HG02885 (cell line): ENCODE data around the gene ACSL6.

Experiments
- ATAC-seq: cut with Tn5 transposase; IDR thresholded peaks from one replicate; pipeline ENCODE4 v1.9.1; 2021; ENCODE audit warnings: mild to moderate bottlenecking; ENCODE audit not compliant: unreplicated experiment, poor library complexity

Gene ACSL6

DNA sequence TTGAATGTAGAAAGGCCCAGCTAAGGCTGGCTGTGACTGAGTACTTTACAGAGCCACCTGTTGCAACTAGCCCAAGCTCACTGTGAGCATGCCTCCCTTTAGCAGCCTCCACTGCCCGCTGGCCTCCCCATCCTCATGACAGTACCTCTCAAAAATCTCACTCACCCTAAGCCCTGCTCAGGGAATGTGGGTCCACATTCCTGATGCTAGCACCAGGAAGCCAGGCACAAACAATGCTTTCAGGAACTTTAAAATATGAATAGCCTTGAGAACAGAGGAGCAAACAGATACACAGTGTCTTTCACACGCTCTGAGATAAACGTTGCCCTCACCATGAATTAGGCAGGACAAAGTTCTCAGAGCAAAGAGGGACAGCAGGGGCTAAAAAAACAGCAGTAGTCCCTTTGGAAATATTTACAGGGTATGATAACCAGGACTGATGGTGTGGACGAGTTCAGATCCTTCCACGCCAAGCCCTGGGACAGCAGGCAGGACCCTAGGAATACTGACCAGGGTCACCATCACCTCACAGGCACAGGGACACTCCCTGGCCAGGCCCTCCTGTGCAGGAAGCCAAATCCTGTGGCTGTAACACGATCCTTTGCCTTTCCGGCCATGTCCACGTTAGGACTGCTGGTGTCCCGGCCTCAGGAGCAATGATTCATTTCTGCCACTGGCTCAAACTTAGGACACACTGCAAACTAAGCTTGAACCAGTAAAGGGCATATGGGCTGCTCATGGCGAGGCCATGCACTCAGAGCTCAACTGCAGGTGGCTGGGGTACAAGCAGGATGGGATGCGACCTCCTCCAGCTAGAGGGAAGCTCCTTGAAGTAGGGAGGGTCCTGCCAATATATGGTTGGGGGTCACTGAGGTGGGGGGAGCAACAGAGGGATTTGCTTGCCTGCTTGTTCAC lies 9.6 kb downstream of the ACSL6 start:
- no peak for ATAC-seq

GRCh38 chr5:132000677-132001453 lies 10.6 kb downstream of the ACSL6 start:
- ATAC-seq, result no peak

GRCh38 chr5:132000241-132000490 lies 11.3 kb downstream of the ACSL6 start:
- ATAC-seq, result no peak

DNA sequence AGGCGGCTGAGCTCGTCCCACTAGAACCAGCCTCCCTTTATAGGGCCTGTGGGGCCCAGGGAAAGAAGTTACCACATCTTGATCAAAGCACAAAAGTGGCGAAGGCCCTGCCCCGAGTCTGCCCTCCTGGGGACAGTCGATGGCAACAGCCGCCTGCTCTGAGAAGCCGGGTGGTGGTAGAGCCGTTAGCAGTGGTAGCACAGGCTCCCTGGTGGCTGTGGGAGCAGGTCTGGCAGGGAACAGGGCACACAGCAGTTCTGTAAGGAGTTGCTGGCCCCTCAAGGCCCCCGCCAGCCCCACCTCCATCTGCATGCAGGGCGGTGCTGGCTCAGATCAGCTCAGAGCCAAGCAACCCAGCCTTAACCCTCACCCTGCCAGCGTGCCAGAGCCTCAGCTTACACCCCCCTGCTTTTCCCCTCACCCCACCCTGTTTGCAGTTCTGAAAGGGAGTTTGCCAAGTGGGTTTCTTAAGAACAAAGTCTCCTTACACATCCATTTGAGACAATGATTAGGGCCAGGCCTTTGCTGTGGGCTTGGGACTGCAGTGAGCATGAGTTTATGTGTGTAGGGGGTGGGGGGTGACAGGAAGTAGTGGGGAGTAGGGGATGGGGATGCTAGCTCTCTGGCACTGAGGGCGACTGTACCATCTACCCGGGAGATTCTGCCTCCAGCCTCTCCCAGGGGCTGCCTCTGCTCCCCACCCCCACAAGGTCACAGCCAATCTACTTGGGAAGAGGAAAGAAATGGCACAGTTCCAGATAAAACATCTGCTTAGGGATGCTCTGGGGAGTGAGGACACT lies 11.8 kb downstream of the ACSL6 start:
- no peak for ATAC-seq

DNA sequence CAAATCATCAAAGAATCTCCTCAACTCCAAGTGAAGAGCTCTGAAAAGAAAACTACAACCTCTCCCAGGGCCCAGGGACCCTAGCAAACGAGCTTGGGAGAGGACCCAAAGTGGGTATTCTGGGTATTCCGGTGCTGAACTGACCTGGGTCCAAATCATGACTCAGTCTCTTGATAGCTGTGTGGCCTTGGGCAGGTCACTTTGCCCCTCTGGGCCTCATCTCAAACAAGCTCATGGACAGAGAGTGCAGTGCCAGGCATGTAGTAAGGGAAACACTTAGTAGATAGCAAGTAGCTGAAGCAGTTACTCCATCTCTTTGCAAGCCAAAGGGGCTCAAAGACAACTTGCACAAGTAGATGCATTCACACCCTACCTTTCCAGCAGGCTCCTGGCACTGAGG lies 12.4 kb downstream of the ACSL6 start:
- ATAC-seq, result no peak

DNA sequence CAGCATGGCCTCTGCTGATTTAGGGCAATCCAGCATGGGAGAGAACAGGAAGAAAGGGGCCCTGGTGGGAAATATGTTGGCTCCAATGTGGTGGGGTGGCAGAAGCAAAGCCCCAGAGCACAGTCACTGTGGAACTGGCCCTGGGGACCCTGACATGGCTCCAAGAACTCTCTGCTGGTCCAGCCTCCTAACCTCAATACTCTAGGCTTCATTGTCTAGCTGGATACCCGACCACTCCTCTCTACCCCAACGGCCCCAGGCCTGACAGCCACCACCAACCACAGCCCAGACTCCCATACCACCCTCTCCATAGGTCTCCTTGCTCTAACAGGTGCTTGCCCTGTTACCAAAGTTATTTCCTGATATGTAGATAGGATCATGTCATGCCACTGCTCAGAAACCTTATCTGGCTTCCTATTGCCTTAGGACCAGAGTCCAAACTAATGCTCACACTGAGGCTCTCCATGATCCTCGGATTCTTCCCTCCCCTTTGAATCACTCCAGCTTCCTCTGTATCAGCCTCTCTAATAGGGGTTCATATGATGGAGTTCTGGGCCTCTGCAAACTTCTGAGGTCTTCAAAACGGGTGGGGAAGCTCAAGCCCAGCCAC lies 12.9 kb downstream of the ACSL6 start:
- no peak for ATAC-seq

DNA sequence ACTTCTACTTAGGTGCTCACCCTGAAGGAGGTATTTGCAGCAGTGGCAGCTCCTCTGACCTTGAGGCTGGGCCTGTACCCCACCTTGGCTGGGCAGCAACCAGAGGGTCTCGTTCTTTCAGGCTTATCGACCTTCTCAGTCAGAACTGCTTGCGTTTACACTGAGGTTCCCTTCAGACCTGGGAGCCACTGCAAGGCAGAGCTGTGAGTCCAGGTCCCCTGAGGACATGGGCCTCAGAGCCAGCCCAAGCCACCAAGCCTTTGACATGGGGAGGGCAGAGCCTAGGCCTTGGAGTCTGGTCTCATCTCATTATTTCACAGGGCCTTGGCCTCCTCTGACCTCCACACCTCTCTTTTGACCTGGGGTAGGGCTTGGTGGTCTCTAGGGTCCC lies 13.7 kb downstream of the ACSL6 start:
- no peak for ATAC-seq

DNA sequence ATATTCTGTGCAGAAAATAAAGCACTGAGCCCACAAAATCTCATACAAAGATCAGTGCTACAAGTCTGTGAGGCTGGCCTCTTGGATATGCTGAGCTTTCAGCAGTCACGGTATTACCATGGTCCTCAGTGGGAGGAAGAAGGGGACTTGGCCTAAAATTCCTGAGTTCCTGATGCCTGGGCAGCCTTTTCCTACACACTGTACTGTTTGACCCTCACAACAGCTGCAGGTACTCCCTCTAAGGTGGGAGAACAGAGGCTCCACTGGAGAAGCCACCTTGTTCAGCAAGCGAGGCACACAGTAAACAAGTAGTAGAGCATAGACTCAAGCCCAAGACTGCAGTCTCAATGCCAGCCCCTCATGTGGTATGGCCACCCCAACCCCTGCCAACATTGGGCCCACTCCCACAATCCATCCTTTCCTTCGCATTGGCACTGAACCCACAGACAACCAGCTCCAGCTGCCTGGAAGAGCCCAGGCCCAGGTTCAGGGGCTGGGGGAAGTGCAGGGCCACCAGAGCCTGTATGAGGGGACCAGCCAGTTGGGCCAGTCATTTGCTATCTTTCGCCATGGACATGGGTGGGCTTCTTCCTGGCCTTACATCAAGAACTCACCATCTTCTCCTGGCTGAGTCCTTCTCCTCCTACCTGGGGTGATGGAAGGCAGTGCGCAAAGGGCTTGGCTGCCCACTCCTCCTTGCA lies 14.3 kb downstream of the ACSL6 start:
- no peak for ATAC-seq

GRCh38 chr5:131996210-131997025 lies 15.0 kb downstream of the ACSL6 start:
- ATAC-seq, result no peak

GRCh38 chr5:131994533-131995226 lies 16.8 kb downstream of the ACSL6 start:
- ATAC-seq, result no peak

- no peak for ATAC-seq
These were observed 17.4 kb downstream of the ACSL6 start for GRCh38 chr5:131994090-131994489.

GRCh38 chr5:131993676-131994075 lies 17.8 kb downstream of the ACSL6 start:
- ATAC-seq, result no peak

- no peak for ATAC-seq
These were observed 19.1 kb downstream of the ACSL6 start for GRCh38 chr5:131992370-131992769.

- ATAC-seq, result no peak
These were observed 19.7 kb downstream of the ACSL6 start for GRCh38 chr5:131991593-131992324.

- ATAC-seq, result no peak
These were observed 20.7 kb downstream of the ACSL6 start for GRCh38 chr5:131990716-131991115.

DNA sequence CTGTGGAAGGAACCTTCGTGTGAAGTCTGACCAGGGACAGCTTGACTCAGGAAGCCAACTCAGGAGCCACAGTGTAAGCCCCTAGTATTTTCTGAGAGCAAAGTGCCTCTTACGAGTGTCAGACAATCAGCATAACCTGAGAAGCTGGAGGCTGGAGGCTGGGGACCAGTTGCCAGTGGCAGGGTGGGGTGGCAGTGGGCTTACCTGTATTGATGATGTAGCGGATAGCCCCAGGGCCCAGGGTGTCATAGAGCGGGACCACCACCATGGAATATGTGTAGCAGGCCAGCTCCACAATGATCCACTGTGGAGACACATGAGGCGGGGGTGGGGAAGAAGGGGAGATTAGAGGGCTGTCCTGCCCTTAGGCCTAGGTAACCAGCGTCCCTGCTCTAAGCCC lies 22.9 kb downstream of the ACSL6 start:
- no peak for ATAC-seq

- no peak for ATAC-seq
These were observed 24.2 kb downstream of the ACSL6 start for GRCh38 chr5:131987251-131987650.
